ENCODE data around the gene ZNF326.
"Not testable (repeated sequence)": the region's sequence is repeated elsewhere in the genome, so short reads cannot be mapped to it uniquely, and the experiment has no call there.

The ZNF326 gene

DNA sequence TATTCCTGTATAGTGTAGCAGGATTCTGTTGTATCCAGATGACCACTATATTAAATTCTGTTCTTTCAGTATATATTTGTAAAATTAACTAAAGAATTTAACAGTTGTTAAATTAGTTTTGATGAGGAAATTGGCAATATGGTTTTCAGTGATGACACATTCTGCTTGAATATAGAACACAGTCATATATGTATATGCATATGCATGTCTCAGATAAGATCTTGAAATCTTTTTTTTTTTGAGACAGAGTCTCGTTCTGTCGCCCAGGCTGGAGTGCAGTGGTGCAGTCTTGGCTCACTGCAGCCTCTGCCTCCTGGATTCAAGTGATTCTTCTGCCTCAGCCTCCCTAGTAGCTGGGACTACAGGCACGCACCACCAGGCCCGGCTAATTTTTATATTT, 2.2 kb downstream of the ZNF326 start:
- DNase-seq (ENCODE audit: low read depth in 2 of 2) = not testable (repeated sequence)

DNA sequence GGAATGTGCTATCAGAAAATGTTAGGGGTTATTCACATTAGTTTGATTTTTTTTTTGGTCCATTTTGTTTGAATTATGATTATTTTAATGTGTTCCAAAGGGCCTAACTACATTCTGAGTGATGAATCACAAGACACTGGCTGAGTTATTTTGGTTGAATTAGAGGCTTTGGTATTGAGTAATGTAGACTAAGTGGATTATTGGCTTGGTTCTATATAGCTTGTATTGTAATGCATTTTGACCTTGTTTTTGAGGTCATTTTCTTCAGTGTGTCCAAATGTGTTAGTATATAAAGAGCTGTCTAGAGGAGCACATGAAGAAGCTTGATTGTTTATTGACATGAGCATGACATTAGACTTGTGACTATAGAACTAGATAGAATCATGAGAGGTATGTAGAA, 3.4 kb downstream of the ZNF326 start:
- no peak for DNase-seq (ENCODE audit: low read depth in 2 of 2)

DNA sequence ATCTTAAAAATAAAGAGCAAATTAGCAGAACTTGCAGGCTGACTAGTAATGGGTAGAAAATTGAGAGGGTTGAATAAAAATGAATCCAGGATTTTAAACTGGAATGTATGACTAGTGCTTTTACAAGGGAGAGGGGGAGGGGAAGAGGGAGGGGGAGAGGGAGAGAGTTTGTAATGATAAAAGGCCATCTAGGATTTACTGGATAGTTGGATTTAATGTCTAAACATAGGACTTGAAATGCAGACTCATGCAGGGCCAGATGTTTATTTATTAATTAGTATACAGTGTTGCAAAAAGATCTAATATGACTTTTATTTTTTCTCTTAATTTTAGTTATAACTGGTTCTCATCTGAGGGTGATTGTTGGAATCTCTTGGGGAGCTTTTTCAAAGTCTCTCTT, 4.3 kb downstream of the ZNF326 start:
- DNase-seq (ENCODE audit: low read depth in 2 of 2) = no peak

DNA sequence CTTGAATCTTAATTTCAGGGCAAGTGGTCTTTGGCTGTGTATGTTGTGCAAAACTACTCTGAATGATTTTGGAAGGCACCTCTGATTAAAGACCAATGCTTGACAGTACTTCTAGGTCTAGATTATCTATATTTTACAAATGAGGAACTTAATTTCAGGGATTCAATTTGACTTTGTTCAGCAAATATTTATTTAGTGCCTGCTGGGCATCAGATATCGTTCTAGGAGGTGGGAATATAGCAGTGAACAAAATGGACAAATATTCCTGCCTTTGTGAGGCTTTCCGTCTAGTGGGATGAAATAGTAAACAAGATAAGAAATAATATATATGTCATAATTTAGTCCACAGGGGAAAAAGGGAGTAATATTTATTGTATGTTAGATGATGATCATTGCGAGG, 4.7 kb downstream of the ZNF326 start:
- no peak for DNase-seq (ENCODE audit: low read depth in 2 of 2)

DNA sequence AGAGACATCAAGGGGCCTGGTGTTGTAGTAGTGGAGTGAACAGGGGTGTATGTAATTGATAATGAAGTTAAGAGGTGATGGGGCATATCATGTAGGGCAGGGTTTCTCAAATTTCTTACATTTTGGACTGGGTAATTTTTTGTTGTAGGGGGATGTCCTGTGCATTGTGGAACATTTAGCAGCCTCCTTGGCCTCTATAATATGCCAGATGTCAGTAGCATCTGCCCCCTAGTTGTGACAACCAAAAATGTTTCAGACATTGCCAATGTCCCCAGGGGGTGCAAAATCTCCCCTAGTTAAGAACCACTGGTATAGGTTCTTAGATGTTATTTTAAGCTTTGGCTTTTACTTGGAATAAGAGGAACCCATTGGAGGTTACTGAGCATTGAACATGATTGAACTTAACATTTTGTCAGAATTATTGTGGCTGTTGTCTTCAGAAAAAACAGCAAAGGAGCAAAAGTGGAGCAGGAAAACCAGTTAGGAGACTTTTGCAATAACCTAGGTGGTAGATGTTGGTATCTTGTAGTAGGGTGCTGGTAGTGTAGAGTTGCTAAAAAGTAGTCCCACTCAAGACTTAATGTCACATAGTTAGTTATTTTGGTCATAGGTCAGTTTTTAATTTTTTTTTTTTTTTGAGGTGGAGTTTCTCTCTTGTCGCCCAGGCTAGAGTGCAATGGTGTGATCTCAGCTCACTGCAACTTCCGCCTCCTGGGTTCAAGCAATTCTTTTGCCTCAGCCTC, 6.2 kb downstream of the ZNF326 start:
- no peak for DNase-seq (ENCODE audit: low read depth in 2 of 2)

DNA sequence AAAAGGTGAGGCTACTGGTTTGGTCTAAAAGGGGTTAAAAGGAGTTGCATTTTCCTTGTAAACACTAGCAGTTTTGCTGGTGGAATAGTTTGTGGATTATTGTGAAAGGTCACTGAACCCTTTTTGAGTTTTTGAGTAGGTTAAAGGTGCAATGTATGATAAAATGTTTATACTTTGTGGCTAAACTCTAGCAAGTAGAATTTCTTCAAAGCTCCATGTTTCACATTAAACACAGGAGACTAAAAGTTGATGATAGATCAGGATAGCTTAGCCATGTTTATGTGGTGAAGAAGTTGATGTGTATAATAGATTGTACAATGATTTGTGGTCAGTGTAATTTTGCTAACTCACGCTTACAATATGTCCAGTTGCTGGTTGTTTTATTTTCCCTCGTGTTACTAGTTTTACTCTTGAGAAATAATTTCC, 13.1 kb downstream of the ZNF326 start:
- no peak for DNase-seq (ENCODE audit: low read depth in 2 of 2)

DNA sequence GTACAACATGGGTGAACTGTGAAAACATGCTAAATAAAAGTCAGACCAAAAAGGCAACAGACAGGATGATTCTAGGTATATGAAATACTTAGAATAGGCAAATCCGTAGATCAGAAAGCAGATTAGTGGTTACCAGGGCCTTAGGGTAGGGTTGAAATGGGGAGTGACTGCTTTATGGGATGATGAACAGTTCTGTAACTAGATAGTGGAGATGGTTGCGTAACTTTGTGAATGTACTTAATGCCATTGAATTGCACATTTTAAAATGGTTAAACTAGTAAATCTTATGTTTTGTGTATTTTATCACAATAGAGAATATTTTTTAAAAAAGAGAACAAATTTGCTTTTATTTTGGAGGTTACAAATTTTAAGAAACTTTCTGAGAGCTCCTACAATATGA, 17.4 kb downstream of the ZNF326 start:
- DNase-seq (ENCODE audit: low read depth in 2 of 2) = no peak

DNA sequence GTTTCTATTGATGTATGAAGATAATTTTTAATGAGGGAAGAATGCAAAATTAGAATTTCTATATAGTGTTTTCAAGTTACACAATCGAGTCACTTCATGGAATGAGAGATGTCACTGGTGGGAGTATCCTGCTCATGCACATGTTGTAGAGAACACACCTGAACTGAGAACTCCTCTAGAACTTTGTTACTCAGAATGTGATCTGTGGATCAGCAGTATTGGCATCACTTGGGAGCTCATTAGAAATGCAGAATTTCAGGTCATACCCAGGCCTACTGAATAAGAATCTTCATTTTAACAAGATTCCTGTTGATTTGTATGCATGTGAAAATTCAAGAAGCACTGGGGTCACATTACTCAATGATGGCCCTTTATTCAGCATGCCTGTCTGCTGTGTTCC, 28.8 kb downstream of the ZNF326 start:
- no peak for DNase-seq (ENCODE audit: low read depth in 2 of 2)

DNA sequence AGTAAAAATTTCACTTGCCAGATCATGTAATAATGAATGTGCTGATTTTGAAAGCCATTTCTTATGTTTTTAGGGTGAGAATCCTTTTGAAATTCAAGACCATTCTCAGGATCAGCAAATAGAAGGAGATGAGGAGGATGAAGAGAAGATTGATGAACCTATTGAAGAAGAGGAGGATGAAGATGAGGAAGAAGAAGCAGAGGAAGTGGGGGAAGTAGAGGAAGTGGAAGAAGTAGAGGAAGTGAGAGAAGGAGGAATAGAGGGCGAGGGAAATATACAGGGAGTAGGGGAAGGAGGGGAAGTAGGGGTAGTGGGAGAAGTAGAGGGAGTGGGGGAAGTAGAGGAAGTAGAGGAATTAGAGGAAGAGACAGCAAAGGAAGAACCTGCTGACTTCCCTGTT, 32.4 kb downstream of the ZNF326 start:
- no peak for DNase-seq (ENCODE audit: low read depth in 2 of 2)

DNA sequence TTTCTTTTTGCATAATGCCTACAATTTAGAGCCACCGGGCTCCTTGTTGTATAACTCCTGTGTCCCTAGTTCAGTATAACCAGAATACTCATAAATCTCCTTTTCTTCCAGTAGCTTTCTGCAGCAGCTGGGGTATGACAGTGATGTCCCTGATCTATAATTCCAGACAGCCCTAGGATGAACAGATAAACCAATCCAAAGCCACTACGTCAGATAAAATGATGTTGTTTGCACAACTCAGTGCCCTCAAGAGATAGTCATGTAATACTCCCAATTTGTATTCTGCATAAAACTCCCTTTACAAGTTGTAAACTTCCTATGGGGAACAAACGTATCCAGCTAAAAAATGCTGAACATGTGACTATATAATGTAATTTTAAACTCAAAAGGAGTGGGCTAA, 44.7 kb downstream of the ZNF326 start:
- DNase-seq (ENCODE audit: low read depth in 2 of 2) = no peak

DNA sequence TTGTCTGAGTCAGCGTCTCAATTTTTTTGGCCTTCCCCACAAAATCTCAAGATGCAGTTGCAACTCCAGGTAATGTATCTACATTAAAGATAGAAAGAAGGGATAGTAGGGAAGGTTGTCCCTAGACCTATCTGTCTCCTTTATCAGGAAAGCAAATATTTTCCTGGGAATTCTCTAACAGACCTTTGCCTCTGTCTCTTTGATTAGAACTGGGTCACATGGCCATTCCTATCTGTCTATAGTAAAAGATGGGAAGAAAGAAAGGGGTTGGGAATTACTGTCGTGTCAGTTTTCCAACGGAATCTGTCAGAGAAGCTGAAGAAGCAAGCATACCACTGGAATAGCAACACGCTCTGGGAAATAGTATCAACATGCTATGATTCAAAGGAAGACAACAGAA, 48.7 kb downstream of the ZNF326 start:
- DNase-seq (ENCODE audit: low read depth in 2 of 2) = no peak

DNA sequence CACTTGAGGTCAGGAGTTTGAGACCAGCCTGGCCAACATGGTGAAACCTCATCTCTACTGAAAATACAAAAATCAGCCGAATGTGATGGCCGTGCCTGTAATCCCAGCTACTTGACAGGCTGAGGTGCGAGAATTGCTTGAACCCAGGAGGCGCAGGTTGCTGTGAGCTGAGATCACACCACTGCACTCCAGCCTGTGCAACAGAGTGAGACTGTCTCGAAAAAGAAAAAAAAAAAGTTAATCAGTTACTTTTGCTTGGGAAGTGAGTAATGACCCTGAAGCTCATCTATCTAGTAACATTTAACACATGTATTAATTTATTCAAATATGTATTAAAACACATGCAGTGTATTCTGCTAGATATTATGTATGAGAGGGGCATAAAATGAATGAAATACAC, 49.4 kb downstream of the ZNF326 start:
- no peak for DNase-seq (ENCODE audit: low read depth in 2 of 2)

DNA sequence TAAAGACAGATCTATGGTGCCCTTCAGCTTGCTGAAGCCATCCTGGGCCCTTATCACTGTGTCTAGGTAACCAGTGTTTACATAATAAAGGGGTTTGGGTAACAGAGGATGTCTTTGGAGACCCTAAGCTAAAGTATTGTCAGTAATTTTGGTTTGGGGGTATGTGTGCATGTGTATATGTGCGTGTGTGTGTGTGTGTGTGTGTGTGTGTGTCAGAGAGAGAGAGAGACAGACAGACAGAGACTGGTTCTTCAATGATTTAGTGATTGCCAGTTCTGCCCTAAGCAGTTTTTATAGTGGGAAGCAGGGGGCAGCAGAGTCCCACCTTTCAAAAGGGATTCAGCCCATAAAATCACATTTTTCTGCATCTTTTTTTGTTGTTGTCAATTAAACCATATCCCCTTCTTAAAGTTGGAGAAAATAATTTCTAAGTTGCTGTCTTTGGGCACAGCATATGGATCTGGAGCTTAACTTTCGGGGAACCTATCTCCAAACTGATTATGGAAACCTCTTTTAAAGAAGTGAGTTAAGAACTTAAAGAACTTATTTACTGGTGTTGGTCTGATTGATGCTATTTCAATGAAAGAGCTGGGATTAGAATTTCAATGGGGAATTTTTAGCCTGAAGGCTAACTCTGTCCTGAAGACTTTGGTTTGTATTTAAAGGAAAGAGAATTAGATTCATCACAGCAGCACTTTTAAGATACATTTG, 51.1 kb downstream of the ZNF326 start:
- no peak for DNase-seq (ENCODE audit: low read depth in 2 of 2)

DNA sequence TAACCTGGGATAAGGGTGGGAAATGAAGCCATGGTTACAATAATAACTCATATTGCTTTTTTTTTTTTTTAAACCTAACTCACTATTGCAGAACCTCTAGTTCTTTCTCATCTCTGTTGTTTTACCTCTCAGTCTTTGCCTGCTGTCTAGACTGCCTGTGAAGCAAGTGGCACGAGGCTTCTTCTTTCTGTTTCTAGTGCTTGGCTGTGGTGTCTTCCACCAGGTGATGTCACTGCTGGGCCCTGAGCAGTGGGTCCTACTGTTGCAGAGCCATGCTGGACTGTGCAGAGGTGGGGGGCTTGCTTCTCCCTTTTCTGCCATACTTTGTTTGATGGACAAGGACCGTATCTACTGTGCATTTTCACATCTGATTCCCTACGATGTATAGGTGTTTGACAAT, 51.7 kb downstream of the ZNF326 start:
- no peak for DNase-seq (ENCODE audit: low read depth in 2 of 2)

DNA sequence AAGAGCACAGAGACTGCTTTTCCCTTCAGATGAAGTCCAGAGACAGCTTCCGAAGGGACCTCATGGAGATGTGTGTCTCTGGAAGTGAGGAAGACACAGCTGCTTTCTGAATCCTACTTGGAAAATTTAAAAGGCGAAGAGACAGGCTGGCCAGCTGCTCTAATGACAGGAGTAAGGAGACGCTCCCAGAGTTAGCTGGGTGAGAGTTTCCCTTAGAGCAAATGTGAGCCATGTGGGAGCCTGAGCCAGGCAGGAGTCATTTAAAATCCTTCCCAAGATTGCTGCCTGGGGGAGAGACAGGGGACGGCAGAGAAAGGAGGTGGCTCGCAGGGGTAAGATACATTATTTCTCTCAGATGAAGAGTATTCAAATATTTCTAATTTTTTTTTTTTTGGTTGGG, 53.1 kb downstream of the ZNF326 start:
- no peak for DNase-seq (ENCODE audit: low read depth in 2 of 2)

DNA sequence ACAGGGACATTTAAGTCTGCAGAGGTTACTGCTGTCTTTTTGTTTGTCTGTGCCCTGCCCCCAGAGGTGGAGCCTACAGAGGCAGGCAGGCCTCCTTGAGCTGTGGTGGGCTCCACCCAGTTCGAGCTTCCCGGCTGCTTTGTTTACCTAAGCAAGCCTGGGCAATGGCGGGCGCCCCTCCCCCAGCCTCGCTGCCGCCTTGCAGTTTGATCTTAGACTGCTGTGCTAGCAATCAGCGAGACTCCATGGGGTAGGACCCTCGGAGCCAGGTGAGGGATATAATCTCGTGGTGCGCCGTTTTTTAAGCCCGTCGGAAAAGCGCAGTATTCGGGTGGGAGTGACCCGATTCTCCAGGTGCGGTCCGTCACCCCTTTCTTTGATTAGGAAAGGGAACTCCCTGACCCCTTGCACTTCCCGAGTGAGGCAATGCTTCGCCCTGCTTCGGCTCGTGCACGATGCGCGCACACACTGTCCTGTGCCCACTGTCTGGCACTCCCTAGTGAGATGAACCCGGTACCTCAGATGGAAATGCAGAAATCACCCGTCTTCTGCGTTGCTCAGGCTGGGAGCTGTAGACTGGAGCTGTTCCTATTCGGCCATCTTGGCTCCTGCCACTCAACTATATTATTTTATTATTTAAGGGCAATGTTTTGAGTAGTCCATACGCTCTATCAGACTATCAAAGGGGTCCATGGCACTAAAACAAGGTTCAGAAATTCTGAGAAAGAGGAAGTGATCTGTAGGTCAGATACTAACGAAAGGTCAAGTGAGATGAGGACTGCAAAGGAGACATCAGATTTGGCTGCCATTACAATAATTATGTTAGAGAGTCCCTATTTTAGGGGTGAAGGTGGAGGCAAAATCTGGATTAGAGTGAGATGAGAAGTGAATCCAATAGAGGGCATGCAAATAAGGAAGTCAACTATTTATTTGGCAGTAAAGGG, 68.1 kb downstream of the ZNF326 start:
- not testable (repeated sequence) for DNase-seq (ENCODE audit: low read depth in 2 of 2)

DNA sequence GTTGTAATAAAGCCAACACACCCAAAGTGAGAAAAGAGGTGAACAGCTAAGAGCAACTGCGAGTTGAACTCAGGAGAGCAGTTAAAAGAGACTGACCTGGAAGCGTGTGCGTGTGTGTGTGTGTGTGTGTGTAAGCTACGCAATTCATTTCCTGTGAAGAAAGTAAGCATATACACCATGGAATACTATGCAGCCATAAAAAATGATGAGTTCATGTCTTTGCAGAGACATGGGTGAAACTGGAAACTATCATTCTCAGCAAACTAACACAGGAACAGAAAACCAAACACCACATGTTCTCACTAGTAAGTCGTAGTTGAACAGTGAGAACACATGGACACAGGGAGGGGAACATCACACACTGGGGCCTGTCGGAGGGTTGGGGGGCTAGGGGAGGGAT, 69.2 kb downstream of the ZNF326 start:
- not testable (repeated sequence) for DNase-seq (ENCODE audit: low read depth in 2 of 2)

DNA sequence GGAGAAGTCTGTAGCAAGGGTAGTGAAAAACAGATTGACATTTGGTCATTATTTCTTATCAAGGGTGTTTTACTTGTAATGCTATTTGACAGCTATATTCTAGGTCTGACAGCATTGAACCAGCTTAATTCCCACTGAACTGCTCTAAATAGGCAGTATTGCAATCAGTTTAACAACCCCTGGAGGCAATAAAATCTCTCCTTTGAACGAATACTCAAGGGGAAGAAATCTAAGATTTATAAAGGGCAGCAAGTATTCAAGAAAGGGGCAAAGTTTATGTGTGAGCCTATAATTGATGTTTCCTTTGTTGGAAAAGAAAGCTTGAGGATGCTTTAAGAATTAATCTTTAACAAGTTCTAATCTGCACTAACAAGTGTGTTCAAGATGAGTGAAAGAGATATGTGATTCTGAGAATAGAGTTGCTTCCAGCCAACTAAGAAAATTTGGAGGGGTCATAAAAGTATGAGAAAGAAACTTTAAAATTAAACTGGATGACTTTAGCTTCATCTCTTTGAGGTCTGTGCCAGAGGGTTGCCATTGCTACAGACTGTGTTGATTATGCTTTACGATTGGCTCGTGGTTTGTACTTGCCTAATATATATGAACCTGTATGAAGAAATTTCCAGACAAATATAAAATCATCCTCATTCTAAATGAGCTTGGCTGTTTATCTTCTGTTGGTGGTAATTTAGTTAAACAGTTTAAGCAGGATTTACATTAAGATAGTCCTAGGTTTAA, 72.5 kb downstream of the ZNF326 start:
- no peak for DNase-seq (ENCODE audit: low read depth in 2 of 2)

DNA sequence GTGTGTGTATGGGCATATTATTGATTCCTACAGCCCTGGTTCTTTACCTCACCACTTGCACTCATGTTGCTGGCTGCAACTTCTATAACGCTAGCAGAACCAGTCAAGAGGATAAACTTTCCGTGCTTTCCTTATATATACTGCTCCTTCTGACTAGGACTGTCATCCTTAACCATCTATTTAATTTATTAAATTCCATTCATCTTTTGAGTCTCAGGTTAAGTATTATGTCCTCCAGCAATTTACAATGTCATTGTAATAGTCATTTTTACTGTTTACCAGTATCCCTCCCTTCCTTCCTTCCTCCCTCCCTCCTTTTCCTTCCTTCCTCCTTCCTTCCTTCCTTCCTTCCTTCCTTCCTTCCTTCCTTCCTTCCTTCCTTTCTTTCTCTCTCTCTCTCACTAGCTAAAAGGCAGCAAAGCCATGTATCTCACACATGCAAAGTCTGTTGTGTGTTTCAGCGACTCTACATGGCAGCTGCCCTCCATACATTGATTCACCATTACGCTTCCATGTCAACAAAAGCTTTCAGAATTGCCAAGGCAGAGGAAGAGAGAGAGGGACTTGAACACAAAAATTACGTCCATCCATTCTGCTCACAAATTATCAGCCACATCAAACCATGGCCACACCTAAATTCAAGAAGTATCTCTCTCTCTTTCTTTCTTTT, 73.8 kb downstream of the ZNF326 start:
- DNase-seq (ENCODE audit: low read depth in 2 of 2) = no peak

DNA sequence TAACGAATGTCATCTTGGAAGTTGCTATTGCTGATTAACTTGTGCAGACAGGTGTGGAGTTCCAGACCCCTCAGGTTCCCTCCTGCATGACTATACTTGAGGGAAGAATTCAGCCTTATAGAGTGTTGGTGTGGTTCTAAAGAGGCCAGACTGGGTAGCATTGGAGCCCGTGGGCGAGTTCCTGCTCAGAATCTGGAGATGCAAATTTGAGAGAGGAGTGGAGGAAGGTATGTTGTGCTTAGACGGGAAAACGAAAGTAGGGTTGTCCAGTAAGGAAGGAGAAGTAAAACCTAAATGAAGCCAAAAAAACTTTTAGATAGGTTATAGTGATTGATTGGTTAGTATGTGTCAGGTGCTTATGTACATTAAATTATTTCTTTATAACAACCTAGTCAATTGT, 79.2 kb downstream of the ZNF326 start:
- no peak for DNase-seq (ENCODE audit: low read depth in 2 of 2)

DNA sequence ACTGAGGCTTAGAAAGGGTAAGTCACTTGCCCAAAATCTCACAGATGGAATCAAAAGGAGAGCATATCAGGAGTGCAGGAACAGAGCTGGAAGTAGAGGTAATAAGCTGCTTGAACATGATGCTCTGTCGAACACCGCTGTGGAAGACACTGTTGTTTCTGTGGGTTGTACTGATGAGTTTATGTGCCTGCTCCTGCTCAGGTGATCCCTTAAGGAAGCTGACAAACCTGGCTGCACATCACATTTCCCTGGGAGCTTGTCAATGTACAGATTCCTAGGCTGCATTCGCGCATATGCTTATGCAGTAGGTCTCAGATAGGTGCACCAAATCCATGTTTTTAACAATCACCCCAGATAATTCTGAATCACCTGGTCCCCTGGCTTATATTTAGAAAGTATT, 79.7 kb downstream of the ZNF326 start:
- no peak for DNase-seq (ENCODE audit: low read depth in 2 of 2)

All from activated CD8-positive, alpha-beta memory T cell treated with anti-CD3 and anti-CD28 coated beads for 4 hours (primary cell).